Thyroid gland (tissue), 4 donors: Measurements from ENCODE around the gene GPR149. TPM values are rescaled to one million over a fixed set of nuclear protein-coding genes. Genes with fewer than 3 reads are reported as not detected.

Experiments
- DNase-seq, 2 donors: peaks; one replicate each; pipeline ENCODE4 v3.0.0-alpha.2; 2019
- H3K27ac ChIP-seq, 3 donors: fragments of 200-600 bp; sonication (generic); 1 replicate in 2 of 3; 2 replicates in 1 of 3; pipeline ENCODE4 v1.5.1; 2016 to 2019; ENCODE audit warnings: mild to moderate bottlenecking in 1 of 3, moderate library complexity in 1 of 3
- H3K27me3 ChIP-seq: fragments of 200-600 bp; sonication (generic); one replicate; pipeline ENCODE4 v1.5.1; 2019
- H3K36me3 ChIP-seq, 2 donors: fragments of 200-600 bp; sonication (generic); one replicate each; pipeline ENCODE4 v1.5.1; 2016 to 2019
- H3K4me1 ChIP-seq, 2 donors: fragments of 200-600 bp; sonication (generic); one replicate each; pipeline ENCODE4 v1.5.1; 2017 to 2019
- H3K4me3 ChIP-seq, 3 donors: fragments of 200-600 bp; sonication (generic); replicated peaks in 1 of 3; 1 replicate in 2 of 3; 2 replicates in 1 of 3; pipeline ENCODE4 v1.5.1; 2016; ENCODE audit warnings: mild to moderate bottlenecking in 1 of 3
- H3K9me3 ChIP-seq: fragments of 200-600 bp; sonication (generic); one replicate; pipeline ENCODE4 v1.5.1; 2017
- CTCF ChIP-seq, 6 experiments: fragments of 200-600 bp in 3 of 6; fragments of 450-650 bp in 3 of 6; sonication (generic) in 3 of 6; IDR thresholded peaks; one replicate each; pipeline ENCODE4 v1.5.1; 2016 to 2019; ENCODE audit warnings: antibody characterized with exemption in 6 of 6, mild to moderate bottlenecking in 2 of 6, inconsistent platforms in 1 of 6, moderate library complexity in 1 of 6
- POLR2A ChIP-seq, 2 donors: fragments of 450-650 bp; IDR thresholded peaks; one replicate each; pipeline ENCODE4 v1.6.1; 2017; ENCODE audit warnings: antibody characterized with exemption in 2 of 2, mild to moderate bottlenecking in 2 of 2, moderate library complexity in 1 of 2
- WGBS, 2 donors: methylation state at CpG; one replicate each; pipeline ENCODE4 v1.1.5; 2017; 5-methylcytosine and 5-hydroxymethylcytosine counted together
- intact Hi-C: fragments of 100-400 bp; cut with DNase I; formaldehyde crosslinking; loops from one replicate; pipeline ENCODE4 v1.15.1; 2023
- total RNA-seq, 4 donors: library from RNA; depleted of rRNA; stranded (reverse); fragments of >200 nt; gene quantifications; one replicate each; pipeline ENCODE4 v1.2.3, GENCODE V29; 2016

Gene GPR149
- total RNA-seq, 4 donors from 2014 or later = 0.11 TPM; not detected in 3

GRCh38 chr3:154378311-154378710 lies 51.7 kb downstream of the GPR149 start:
- Histone ChIP-seq H3K36me3 (no peaks in the 10 kb centered on the region), H3K9me3 (no peaks in the 10 kb centered on the region), H3K4me1 (no peaks in the 10 kb centered on the region), H3K27ac (no peak overlapping the region), H3K4me3 (no peak overlapping the region), H3K27me3 (no peaks in the 10 kb centered on the region)
- DNase-seq = no peak
- TF ChIP-seq POLR2A (IDR thresholded peaks at IDR 0.05) (no peak), CTCF (IDR thresholded peaks at IDR 0.05) (no peak)
- WGBS, 2 donors = 76 to 85% methylated on average over 2 of the region's 2 CpGs
- intact Hi-C loops = no loop called here

GRCh38 chr3:154367221-154367620 lies 62.8 kb downstream of the GPR149 start:
- intact Hi-C loops = no loop called here

GRCh38 chr3:154364849-154365248 lies 65.1 kb downstream of the GPR149 start:
- TF ChIP-seq CTCF (IDR thresholded peaks at IDR 0.05) (no peak), POLR2A (IDR thresholded peaks at IDR 0.05) (no peak)

More at GRCh38 chr3:154367221-154367620, 62.8 kb downstream of the GPR149 start:
- Histone ChIP-seq H3K27ac (peak overlapping the region; percentile 42 to 67 (median 48)), H3K4me1 (peaks cover 5 to 7% of the 10 kb centered on the region in 2 donors), H3K36me3 (no peaks in the 10 kb centered on the region), H3K27me3 (no peaks in the 10 kb centered on the region), H3K9me3 (no peaks in the 10 kb centered on the region), H3K4me3 (no peak overlapping the region)
- peak in 1 of 2 donors; percentile 6 for DNase-seq
- no peak for TF ChIP-seq CTCF (IDR thresholded peaks at IDR 0.05)
- no peak for TF ChIP-seq POLR2A (IDR thresholded peaks at IDR 0.05)
- 11 to 16% methylated on average over 3 of the region's 3 CpGs for WGBS, 2 donors

GRCh38 chr3:154361099-154361498 lies 68.9 kb downstream of the GPR149 start:
- DNase-seq = no peak
- Histone ChIP-seq H3K9me3 (no peaks in the 10 kb centered on the region), H3K4me3 (no peak overlapping the region), H3K4me1 (no peaks in the 10 kb centered on the region), H3K27me3 (no peaks in the 10 kb centered on the region), H3K27ac (no peak overlapping the region), H3K36me3 (no peaks in the 10 kb centered on the region)
- no peak for TF ChIP-seq POLR2A (IDR thresholded peaks at IDR 0.05)
- no peak for TF ChIP-seq CTCF (IDR thresholded peaks at IDR 0.05)
- WGBS, 2 donors = 77 to 89% methylated on average over 1 of the region's 1 CpG
- intact Hi-C loops = no loop called here

More at GRCh38 chr3:154364849-154365248, 65.1 kb downstream of the GPR149 start:
- Histone ChIP-seq H3K27ac (no peak overlapping the region), H3K36me3 (no peaks in the 10 kb centered on the region), H3K27me3 (no peaks in the 10 kb centered on the region), H3K4me3 (no peak overlapping the region), H3K4me1 (peaks cover 5 to 7% of the 10 kb centered on the region in 2 donors), H3K9me3 (no peaks in the 10 kb centered on the region)
- DNase-seq = no peak
- intact Hi-C loops = no loop called here

GRCh38 chr3:154356009-154356408 lies 74.0 kb downstream of the GPR149 start:
- Histone ChIP-seq H3K36me3 (no peaks in the 10 kb centered on the region), H3K9me3 (no peaks in the 10 kb centered on the region), H3K27me3 (no peaks in the 10 kb centered on the region), H3K4me3 (no peak overlapping the region), H3K4me1 (no peaks in the 10 kb centered on the region), H3K27ac (no peak overlapping the region)
- intact Hi-C loops = no loop called here
- WGBS, 2 donors = 50 to 71% methylated on average over 1 of the region's 1 CpG
- DNase-seq = no peak
- TF ChIP-seq CTCF (IDR thresholded peaks at IDR 0.05) = no peak
